Measurements from ENCODE around the gene PLEKHA4.
"Not testable (repeated sequence)": the region's sequence is repeated elsewhere in the genome, so short reads cannot be mapped to it uniquely, and the experiment has no call there.

The PLEKHA4 gene

GRCh38 chr19:48873476-48874302 is 5.3 kb upstream of the PLEKHA4 start:
- TF ChIP-seq, protein P1, sequence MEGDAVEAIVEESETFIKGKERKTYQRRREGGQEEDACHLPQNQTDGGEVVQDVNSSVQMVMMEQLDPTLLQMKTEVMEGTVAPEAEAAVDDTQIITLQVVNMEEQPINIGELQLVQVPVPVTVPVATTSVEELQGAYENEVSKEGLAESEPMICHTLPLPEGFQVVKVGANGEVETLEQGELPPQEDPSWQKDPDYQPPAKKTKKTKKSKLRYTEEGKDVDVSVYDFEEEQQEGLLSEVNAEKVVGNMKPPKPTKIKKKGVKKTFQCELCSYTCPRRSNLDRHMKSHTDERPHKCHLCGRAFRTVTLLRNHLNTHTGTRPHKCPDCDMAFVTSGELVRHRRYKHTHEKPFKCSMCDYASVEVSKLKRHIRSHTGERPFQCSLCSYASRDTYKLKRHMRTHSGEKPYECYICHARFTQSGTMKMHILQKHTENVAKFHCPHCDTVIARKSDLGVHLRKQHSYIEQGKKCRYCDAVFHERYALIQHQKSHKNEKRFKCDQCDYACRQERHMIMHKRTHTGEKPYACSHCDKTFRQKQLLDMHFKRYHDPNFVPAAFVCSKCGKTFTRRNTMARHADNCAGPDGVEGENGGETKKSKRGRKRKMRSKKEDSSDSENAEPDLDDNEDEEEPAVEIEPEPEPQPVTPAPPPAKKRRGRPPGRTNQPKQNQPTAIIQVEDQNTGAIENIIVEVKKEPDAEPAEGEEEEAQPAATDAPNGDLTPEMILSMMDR (conservative IDR thresholded peaks at IDR 0.05; ENCODE audit: low read length) = no peak
- peak; percentile 35 for DNase-seq (ENCODE audit: low read depth)
- H3K4me3 ChIP-seq (ENCODE audit: low read length) = peak overlapping the region; percentile 100

DNA sequence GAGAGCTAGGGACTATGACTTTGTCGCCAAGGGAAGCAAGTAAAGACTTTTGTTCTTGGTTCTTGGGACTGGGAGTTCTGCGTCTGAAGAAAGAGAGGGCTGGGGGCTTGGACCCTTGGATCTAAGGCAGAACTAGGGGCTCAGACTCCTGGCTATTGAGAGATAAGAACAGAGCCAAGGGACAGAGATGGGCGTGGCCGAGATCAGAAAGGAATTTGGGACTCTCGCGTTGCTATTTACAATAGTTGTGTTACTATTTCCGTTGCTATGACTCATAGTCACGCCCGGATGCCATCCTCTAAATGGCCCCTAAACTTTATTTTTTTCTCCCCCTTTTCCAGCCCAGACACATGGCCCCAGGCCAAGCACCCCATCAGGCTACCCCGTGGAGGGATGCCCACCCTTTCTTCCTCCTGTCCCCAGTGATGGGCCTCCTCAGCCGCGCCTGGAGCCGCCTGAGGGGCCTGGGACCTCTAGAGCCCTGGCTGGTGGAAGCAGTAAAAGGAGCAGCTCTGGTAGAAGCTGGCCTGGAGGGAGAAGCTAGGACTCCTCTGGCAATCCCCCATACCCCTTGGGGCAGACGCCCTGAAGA is 4.6 kb upstream of the PLEKHA4 start:
- TF ChIP-seq, protein P1 (conservative IDR thresholded peaks at IDR 0.05; ENCODE audit: low read length) = no peak
- peak; percentile 95 for DNase-seq (ENCODE audit: low read depth)
- peak overlapping the region; percentile 100 for H3K4me3 ChIP-seq (ENCODE audit: low read length)

DNA sequence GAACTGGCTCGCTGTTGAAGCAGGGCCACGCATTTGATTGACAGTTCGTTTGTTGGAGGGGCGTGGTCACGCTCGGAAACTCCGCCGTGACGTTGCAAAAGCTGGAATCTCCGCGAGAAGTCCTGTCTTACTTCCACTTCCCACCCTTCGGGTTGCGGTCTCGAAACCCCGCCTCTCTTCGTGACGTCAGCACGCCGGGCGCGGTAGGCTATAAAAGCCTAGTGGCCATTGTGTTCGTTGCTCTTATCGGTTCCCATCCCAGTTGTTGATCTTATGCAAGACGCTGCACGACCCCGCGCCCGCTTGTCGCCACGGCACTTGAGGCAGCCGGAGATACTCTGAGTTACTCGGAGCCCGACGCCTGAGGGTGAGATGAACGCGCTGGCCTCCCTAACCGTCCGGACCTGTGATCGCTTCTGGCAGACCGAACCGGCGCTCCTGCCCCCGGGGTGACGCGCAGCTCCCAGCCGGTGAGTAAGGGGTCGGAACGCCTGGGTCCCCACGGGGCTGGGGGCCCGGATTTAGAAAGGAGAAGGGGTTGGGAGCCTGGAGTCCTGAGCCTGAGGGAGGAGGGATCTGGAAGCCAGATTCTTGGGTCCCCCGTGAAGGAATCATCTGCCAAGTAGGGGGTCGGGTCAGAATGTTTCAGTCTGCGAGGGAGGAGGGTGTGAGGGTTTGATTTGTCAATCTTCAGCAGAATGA is 3.9 kb upstream of the PLEKHA4 start, which contains the start of gene PPP1R15A:
TSS of gene PPP1R15A (plus strand) at position 240 of the 702 bp plus-strand sequence. CDS start 813 bp downstream, outside the sequence.
- TF ChIP-seq, protein P1 (conservative IDR thresholded peaks at IDR 0.05; ENCODE audit: low read length) = no peak
- DNase-seq (ENCODE audit: low read depth) = peak; percentile 96
- H3K4me3 ChIP-seq (ENCODE audit: low read length) = peak within 1 kb of the TSS; percentile 100

DNA sequence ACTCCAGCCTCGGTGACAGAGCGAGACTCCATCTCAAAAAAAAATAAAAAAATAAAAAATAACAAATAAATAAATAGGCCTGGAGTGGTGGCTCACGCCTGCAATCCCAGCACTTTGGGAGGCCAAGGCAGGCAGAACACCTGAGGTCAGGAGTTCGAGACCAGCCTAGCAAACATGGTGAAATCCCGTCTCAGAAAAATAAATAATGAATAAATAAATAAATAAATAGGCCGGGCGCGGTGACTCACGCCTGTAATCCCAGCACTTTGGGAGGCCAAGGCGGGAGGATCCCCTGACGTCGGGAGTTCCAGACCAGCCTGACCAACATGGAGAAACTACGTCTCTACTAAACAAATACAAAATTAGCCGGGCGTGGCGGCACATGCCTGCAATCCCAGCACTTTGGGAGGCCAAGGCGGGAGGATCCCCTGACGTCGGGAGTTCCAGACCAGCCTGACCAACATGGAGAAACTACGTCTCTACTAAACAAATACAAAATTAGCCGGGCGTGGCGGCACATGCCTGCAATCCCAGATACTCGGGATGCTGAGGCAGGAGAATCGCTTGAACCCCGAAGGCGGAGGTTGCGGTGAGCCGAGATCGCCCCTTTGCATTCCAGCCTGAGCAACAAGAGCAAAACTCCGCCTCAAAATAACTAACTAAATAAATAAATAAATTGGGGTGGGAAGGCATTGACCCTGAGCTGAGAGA is 3.2 kb upstream of the PLEKHA4 start:
- DNase-seq (ENCODE audit: low read depth) = not testable (repeated sequence)
- H3K4me3 ChIP-seq (ENCODE audit: low read length) = peak overlapping the region; percentile 45

- no peak for DNase-seq (ENCODE audit: low read depth)
- no peak overlapping the region for H3K4me3 ChIP-seq (ENCODE audit: low read length)
- TF ChIP-seq, protein P1 (conservative IDR thresholded peaks at IDR 0.05; ENCODE audit: low read length) = no peak
Measured at GRCh38 chr19:48870048-48870447, 1.6 kb upstream of the PLEKHA4 start.

GRCh38 chr19:48867746-48868113 is 687 bp downstream of the PLEKHA4 start:
- H3K4me3 ChIP-seq (ENCODE audit: low read length) = peak overlapping the region; percentile 63
- TF ChIP-seq, protein P1 (conservative IDR thresholded peaks at IDR 0.05; ENCODE audit: low read length) = no peak
- DNase-seq (ENCODE audit: low read depth) = no peak

All from AG10803 (cell line).